SJSA1 (cell line): ENCODE results near the gene NDUFS3. TPM values are rescaled to one million over a fixed set of nuclear protein-coding genes. Genes with fewer than 3 reads are reported as not detected.
"Not testable (repeated sequence)": the region's sequence is repeated elsewhere in the genome, so short reads cannot be mapped to it uniquely, and the experiment has no call there.

Experiments
- DNase-seq, 2 experiments: peaks; one replicate each; pipeline ENCODE4 v3.0.0-alpha.2; 2015 to 2020; ENCODE audit warnings: low spot score in 2 of 2, low read depth in 1 of 2
- H3K27ac ChIP-seq: fragments of 250-450 bp; sonication (Bioruptor Pico); 2 replicates; pipeline ENCODE4 v1.5.1; 2020; ENCODE audit warnings: mild to moderate bottlenecking, moderate library complexity
- H3K27me3 ChIP-seq: fragments of 250-450 bp; sonication (Bioruptor Pico); replicated peaks from 2 replicates; pipeline ENCODE4 v1.5.1; 2020; ENCODE audit warnings: mild to moderate bottlenecking, moderate library complexity
- H3K36me3 ChIP-seq: fragments of 250-450 bp; sonication (Bioruptor Pico); 2 replicates; pipeline ENCODE4 v1.5.1; 2020; ENCODE audit warnings: mild to moderate bottlenecking
- H3K4me1 ChIP-seq: fragments of 250-450 bp; sonication (Bioruptor Pico); replicated peaks from 2 replicates; pipeline ENCODE4 v1.6.1; 2021; ENCODE audit warnings: mild to moderate bottlenecking
- H3K4me3 ChIP-seq: fragments of 250-450 bp; sonication (Bioruptor Pico); 2 replicates; pipeline ENCODE4 v1.5.1; 2020; ENCODE audit warnings: mild to moderate bottlenecking
- H3K9me3 ChIP-seq: fragments of 250-450 bp; sonication (Bioruptor Pico); replicated peaks from 2 replicates; pipeline ENCODE4 v1.5.1; 2020; ENCODE audit warnings: mild to moderate bottlenecking
- total RNA-seq: library from RNA; depleted of rRNA; stranded (reverse); fragments of >200 nt; shearing (Covaris generic); gene quantifications from 2 replicates; pipeline ENCODE4 v1.2.3, GENCODE V29; 2014

NDUFS3 gene
- total RNA-seq, 1 experiment from 2014 or later, result 101 TPM

GRCh38 chr11:47550288-47551047 lies 28.4 kb upstream of the NDUFS3 start:
- DNase-seq, result no peak
- H3K9me3 ChIP-seq, result no peaks in the 10 kb centered on the region
- no peaks in the 10 kb centered on the region for H3K27me3 ChIP-seq
- H3K4me1 ChIP-seq, result peaks cover 10% of the 10 kb centered on the region
- no peak overlapping the region for H3K27ac ChIP-seq
- no peak overlapping the region for H3K4me3 ChIP-seq
- H3K36me3 ChIP-seq, result peaks cover 40% of the 10 kb centered on the region

GRCh38 chr11:47551086-47551485 lies 27.8 kb upstream of the NDUFS3 start:
- H3K9me3 ChIP-seq, result no peaks in the 10 kb centered on the region
- H3K4me3 ChIP-seq, result peak overlapping the region; percentile 68; the same call in 1 of the 2 replicates
- no peak for DNase-seq
- H3K27me3 ChIP-seq, result no peaks in the 10 kb centered on the region
- peaks cover 39% of the 10 kb centered on the region for H3K36me3 ChIP-seq
- H3K4me1 ChIP-seq, result peaks cover 10% of the 10 kb centered on the region
- no peak overlapping the region for H3K27ac ChIP-seq

- Histone ChIP-seq H3K27ac (peak overlapping the region; percentile 52), H3K36me3 (peaks cover 39% of the 10 kb centered on the region), H3K4me3 (peak overlapping the region; percentile 68), H3K9me3 (no peaks in the 10 kb centered on the region), H3K4me1 (peaks cover 10% of the 10 kb centered on the region), H3K27me3 (no peaks in the 10 kb centered on the region)
- peak in 1 of 2 experiments; percentile 45 for DNase-seq
These were observed 26.8 kb upstream of the NDUFS3 start for GRCh38 chr11:47552056-47552565.

DNA sequence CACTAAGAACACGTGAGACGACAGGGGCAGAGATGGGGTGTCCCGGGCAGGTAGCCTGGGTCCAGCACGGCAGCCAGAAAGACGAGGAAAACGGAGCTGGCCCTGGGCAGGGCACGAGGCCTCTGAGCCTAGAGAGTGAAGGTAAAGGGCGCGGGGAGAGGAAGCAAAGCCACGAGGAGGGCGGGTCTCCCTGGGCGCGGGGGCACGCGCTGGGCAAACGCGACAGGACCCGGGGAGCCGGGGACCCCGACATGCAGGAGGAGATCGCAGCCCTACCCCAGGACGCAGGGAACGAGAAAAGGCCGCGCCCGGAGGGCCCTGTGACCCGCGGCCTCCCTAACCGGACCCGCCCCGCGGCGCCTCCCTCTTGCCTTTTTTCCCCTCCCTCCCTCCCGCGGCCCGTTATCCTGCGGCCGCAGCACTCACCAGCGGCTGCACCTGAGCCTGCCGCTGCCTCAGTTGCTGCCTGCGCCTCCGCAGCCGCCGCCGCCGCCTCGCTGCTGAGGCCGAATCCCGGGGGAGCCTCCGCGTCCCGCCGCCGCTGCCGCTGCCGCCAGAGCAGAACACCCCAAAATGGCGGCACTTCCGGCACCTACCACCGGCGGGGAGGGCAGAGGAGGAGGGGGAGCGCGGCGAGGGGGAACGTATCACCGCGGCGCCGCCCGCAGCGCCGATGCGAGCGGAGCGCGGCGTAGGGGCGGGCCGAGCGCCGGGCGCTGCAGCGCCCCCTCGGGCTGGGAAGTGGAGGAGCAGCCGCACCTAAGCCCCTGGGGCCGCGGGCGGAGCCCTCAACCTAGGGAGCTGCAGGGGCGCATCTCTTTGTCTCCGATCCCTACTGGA lies 26.1 kb upstream of the NDUFS3 start, which contains the start of gene CELF1:
Gene CELF1 (minus strand): TSS at position 567 of the 840 bp plus-strand sequence. CDS start 53,609 bp downstream, outside the sequence.
- no peaks in the 10 kb centered on the region for H3K27me3 ChIP-seq
- peak; percentile 89 to 91 for DNase-seq
- H3K36me3 ChIP-seq, result peaks cover 38% of the 10 kb centered on the region
- peaks cover 10% of the 10 kb centered on the region for H3K4me1 ChIP-seq
- peak within 1 kb of the TSS; percentile 52 for H3K27ac ChIP-seq
- peak within 1 kb of the TSS; percentile 68 for H3K4me3 ChIP-seq
- no peaks in the 10 kb centered on the region for H3K9me3 ChIP-seq

DNA sequence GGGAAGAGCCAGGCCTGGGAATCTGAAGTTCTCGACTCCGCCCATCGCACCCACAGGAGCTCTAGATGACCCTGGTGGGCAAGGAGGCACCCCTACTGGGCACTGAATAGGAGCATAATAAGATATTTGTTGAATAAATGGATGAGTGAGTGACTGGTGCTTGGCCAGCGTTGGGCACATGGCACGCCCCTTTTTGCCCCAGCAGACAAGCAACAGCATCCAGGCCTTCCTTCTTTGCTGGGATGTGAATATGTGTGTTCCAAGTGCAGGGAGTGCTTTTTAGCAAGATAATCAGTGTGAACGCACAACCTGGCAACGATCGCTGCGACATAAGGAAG lies 25.5 kb upstream of the NDUFS3 start:
- Histone ChIP-seq H3K4me1 (peaks cover 10% of the 10 kb centered on the region), H3K27me3 (no peaks in the 10 kb centered on the region), H3K27ac (no peak overlapping the region), H3K4me3 (peak overlapping the region; percentile 68), H3K9me3 (no peaks in the 10 kb centered on the region), H3K36me3 (peaks cover 37% of the 10 kb centered on the region)
- no peak for DNase-seq

DNA sequence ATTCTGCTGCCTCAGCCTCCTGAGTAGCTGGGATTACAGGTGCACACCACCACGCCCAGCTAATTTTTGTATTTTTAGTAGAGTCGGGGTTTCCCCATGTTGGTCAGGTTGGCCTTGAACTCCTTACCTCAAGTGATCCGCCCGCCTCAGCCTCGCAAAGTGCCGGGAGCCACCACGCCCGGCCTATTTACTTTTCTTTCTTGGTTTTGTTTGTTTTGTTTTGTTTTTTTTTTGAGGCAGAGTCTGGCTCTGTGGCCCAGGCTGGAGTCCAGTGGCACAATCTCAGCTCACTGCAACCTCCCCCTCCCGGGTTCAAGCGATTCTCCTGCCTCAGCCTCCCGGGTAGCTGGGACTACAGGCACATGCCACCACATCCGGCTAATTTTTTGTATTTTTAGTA lies 21.9 kb upstream of the NDUFS3 start:
- not testable (repeated sequence) for H3K27me3 ChIP-seq, H3K4me3 ChIP-seq, H3K27ac ChIP-seq, H3K9me3 ChIP-seq, DNase-seq, H3K36me3 ChIP-seq, H3K4me1 ChIP-seq

DNA sequence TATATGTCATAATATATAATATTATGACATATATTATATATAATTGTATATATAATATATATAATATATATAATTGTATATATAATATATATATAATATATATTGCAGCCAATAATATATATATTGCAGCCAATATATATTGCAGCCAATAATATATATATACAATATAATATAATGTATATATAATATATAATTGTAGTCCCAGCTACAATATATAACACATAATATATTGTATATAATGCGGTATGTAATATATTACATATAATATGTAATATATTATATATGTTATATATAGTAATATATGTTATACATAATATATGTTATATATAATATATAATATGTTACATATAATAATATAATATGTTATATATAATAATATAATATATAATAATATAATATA lies 20.2 kb upstream of the NDUFS3 start:
- Histone ChIP-seq H3K27ac (no peak overlapping the region), H3K27me3 (no peaks in the 10 kb centered on the region), H3K4me3 (no peak overlapping the region), H3K9me3 (no peaks in the 10 kb centered on the region), H3K4me1 (no peaks in the 10 kb centered on the region), H3K36me3 (no peaks in the 10 kb centered on the region)
- DNase-seq, result no peak

DNA sequence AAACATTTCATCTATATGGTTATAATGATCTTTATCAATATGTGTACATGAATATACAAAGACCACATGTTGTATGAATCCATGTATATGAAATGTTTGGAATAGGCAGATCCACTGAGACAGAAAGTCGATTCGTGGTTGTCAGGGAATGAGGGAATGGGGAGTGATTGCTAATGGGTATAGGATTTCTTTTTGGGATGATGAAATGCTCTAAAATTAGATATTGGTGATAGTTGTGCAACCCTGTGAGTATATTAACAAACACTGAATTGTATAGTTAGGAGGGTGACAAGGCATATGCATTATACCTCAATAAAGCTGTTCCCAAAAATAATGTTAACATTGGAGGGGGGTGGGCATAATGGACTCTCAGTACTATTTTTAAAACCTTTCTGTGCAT lies 18.4 kb upstream of the NDUFS3 start:
- Histone ChIP-seq H3K36me3 (peaks cover 4% of the 10 kb centered on the region), H3K9me3 (no peaks in the 10 kb centered on the region), H3K4me1 (peaks cover 6% of the 10 kb centered on the region), H3K27me3 (no peaks in the 10 kb centered on the region), H3K4me3 (no peak overlapping the region), H3K27ac (no peak overlapping the region)
- no peak for DNase-seq

DNA sequence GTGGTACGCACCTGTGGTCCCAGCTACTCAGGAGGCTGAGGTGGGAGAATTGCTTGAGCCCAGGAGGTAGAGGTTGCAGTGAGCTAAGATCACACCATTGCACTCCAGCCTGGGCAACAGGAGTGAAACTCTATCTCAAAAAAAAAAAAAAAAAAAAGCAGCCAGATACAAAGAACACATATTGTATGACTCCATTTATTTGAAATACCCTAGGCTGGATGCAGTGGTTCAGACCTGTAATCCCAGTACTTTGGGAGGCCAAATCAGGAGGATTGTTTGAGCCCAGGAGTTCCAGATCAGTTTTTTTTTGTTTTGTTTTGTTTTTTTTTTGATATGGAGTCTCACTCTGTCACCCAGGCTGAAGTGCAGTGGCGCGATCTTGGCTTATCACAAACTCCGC lies 16.5 kb upstream of the NDUFS3 start:
- DNase-seq, H3K27ac ChIP-seq, H3K27me3 ChIP-seq, H3K9me3 ChIP-seq, H3K4me3 ChIP-seq: not testable (repeated sequence)
- peaks cover 16% of the 10 kb centered on the region for H3K36me3 ChIP-seq
- peaks cover 16% of the 10 kb centered on the region for H3K4me1 ChIP-seq

- not testable (repeated sequence) for DNase-seq, H3K27ac ChIP-seq, H3K27me3 ChIP-seq, H3K9me3 ChIP-seq, H3K4me3 ChIP-seq
- Histone ChIP-seq H3K36me3 (peaks cover 29% of the 10 kb centered on the region), H3K4me1 (peaks cover 16% of the 10 kb centered on the region)
These were observed 14.5 kb upstream of the NDUFS3 start for GRCh38 chr11:47564366-47564765.

DNA sequence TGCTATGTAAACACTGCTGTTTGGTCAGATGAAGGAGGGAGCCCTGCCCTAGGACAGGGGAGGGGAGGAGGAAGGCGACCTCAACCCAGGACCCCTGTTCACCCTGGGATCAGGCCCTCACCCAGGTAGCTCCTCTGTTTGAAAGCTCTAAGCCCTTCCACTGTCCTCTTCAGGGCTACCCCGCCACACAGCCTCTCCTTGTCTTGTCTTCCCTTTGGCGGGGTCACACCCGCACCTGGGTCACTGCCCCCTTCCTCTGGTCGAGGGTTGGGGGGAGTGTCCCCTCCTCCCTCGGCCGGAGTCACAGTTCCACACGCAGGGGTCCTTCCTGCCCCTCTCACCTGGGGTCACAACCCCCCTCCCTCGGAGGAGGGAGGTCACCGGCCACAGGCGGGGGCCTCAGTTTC lies 13.9 kb upstream of the NDUFS3 start:
- Histone ChIP-seq H3K9me3 (no peaks in the 10 kb centered on the region), H3K27ac (peak overlapping the region; percentile 48), H3K4me3 (peak overlapping the region; percentile 89), H3K36me3 (peaks cover 34% of the 10 kb centered on the region), H3K4me1 (peaks cover 16% of the 10 kb centered on the region), H3K27me3 (no peaks in the 10 kb centered on the region)
- no peak for DNase-seq

- peak; percentile 62 to 82 for DNase-seq
- Histone ChIP-seq H3K27ac (peak within 1 kb of the TSS; percentile 48), H3K27me3 (no peaks in the 10 kb centered on the region), H3K36me3 (peaks cover 40% of the 10 kb centered on the region), H3K4me3 (peak within 1 kb of the TSS; percentile 89), H3K4me1 (peaks cover 16% of the 10 kb centered on the region), H3K9me3 (no peaks in the 10 kb centered on the region)
These were observed 13.3 kb upstream of the NDUFS3 start, which contains the start of gene PTPMT1 for GRCh38 chr11:47565340-47566148. Gene PTPMT1 (plus strand): TSS chr11:47565599. CDS start chr11:47565623, 24 bp downstream.

DNA sequence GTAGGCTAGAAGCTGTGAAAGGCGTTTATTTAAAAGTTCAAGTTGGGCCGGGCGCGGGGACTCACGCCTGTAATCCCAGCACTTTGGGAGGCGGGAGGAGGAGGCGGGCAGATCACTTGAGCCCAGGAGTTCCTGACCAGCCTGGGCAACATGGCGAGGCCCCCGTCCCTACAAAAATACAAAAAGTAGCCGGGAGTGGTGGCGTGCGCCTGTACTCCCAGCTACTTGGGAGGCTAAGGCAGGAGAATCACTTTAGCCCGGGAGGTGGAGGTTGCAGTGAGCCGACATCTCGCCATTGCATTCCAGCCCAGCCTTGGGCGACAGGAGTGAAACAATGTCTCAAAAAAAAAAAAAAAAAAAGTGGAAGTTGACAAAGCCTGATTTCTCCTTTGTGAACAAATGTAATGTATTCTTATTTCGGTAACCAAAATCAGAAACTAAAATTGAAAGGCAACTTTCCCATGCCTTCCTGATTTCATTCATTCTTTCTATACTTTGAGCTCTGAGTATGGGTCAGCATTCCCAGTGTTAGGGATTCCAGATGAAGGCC lies 12.7 kb upstream of the NDUFS3 start:
- peaks cover 16% of the 10 kb centered on the region for H3K4me1 ChIP-seq
- H3K9me3 ChIP-seq, result no peaks in the 10 kb centered on the region
- peak overlapping the region; percentile 48; the same call in 1 of the 2 replicates for H3K27ac ChIP-seq
- peak overlapping the region; percentile 89 for H3K4me3 ChIP-seq
- no peaks in the 10 kb centered on the region for H3K27me3 ChIP-seq
- DNase-seq, result no peak
- H3K36me3 ChIP-seq, result peaks cover 47% of the 10 kb centered on the region
